Fibroblast of the aortic adventitia (primary cell): ENCODE results near the gene SLFN12. TPM values are rescaled to one million over a fixed set of nuclear protein-coding genes. Genes with fewer than 3 reads are reported as not detected.
A peak's percentile ranks its signal among the peaks of the same experiment; 100 is the strongest.

Source experiments
- DNase-seq: peaks from one replicate; pipeline ENCODE4 v3.0.0-alpha.2; 2010; ENCODE audit warnings: low read depth
- H3K4me3 ChIP-seq: 2 replicates; pipeline ENCODE4 v1.5.1; 2011; ENCODE audit warnings: low read depth, mild to moderate bottlenecking, control low read depth, low read length, moderate library complexity
- total RNA-seq: library from RNA; depleted of rRNA; stranded (reverse); fragments of >200 nt; gene quantifications from 2 replicates; pipeline ENCODE4 v1.2.3, GENCODE V29; 2012; ENCODE audit warnings: low replicate concordance
- TF ChIP-seq, protein P1 (sequence below): IDR thresholded peaks from 2 replicates; pipeline ENCODE4 v1.5.1; 2011; ENCODE audit warnings: mild to moderate bottlenecking, low read length, control low read depth, inconsistent platforms; ENCODE audit not compliant: insufficient read depth

Gene SLFN12
- total RNA-seq, 1 donor = 24.0 TPM

DNA sequence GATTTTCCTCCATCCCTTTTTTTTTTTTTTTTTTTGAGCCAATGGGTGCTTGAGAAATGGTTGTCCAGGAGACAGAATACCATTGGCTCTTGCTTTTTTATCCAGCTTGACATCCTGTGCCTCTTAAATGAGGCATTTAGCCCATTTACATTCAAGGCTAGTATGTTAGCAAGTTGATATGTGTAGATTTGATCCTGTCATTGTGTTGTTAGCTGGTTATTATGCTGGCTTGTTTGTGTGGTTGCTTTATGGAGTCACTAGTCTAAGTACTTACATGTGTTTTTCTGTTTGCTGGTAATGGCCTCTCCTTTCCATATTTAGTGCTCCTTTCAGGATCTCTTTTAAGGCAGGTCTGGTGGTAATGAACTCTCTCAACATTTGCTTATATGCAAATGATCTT, 44.8 kb downstream of the SLFN12 start:
- H3K4me3 ChIP-seq = no peak overlapping the region
- DNase-seq = no peak

DNA sequence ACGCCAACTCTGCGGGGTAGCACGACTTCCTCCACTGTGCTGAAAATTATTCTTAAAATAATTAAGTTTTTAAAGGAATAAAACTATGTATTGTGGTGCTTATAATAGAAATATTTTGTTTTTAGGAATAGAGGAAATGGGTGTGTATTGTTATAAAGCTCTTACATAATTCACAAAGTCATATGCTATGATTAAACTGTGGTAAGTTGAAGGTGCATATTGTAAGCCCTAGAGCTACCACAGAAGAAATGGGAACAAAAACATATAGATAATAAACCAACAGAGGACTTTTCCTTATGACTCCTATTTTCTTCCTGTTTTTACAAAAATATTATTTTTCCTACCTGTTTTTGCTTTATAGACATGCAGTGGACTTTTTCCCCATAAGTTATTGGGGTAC, 54.6 kb downstream of the SLFN12 start:
- TF ChIP-seq, protein P1, sequence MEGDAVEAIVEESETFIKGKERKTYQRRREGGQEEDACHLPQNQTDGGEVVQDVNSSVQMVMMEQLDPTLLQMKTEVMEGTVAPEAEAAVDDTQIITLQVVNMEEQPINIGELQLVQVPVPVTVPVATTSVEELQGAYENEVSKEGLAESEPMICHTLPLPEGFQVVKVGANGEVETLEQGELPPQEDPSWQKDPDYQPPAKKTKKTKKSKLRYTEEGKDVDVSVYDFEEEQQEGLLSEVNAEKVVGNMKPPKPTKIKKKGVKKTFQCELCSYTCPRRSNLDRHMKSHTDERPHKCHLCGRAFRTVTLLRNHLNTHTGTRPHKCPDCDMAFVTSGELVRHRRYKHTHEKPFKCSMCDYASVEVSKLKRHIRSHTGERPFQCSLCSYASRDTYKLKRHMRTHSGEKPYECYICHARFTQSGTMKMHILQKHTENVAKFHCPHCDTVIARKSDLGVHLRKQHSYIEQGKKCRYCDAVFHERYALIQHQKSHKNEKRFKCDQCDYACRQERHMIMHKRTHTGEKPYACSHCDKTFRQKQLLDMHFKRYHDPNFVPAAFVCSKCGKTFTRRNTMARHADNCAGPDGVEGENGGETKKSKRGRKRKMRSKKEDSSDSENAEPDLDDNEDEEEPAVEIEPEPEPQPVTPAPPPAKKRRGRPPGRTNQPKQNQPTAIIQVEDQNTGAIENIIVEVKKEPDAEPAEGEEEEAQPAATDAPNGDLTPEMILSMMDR = no peak
- no peak overlapping the region for H3K4me3 ChIP-seq
- DNase-seq = no peak

More for the DNA sequence above, 44.8 kb downstream of the SLFN12 start:
- TF ChIP-seq, protein P1 = no peak

DNA sequence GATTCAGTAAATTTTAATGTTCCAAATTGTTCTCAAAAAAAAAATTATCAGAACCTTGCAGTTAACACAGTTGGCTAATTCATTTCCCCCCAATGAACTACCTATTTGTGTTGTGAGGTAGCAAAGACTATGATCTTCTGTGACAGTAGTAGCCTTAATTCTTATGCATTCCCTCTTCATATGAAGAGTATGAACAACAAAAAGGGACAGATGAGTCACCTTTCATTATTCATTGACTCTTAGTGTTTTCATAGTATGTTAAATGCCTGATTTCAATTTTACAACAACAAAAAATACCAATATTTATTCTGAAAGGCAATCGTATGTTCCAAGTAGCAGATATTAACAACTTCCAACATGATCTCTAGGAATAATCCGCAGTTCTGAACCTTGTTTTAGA, 55.2 kb downstream of the SLFN12 start:
- no peak for DNase-seq
- no peak overlapping the region for H3K4me3 ChIP-seq
- TF ChIP-seq, protein P1 = no peak

DNA sequence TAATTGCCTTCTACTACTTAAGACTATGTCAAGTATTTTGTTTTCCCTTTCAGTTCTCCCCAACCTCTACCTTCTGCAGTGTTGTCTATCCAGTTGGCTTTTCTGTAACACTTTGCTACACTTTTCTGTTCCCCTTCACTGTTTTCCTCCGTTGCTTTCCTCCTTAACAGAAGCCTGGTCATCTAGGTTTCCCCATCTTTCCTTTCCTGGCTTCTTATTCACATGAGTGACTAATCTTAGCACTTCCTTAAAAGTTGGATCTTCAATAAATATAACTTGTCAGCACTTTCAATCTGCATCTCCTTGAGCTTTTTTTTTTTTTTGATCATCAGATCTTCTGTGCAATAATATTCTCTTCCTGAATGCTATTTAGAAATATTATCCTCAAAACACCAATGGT, 56.1 kb downstream of the SLFN12 start:
- H3K4me3 ChIP-seq = no peak overlapping the region
- peak; percentile 48 for DNase-seq
- TF ChIP-seq, protein P1 = no peak

DNA sequence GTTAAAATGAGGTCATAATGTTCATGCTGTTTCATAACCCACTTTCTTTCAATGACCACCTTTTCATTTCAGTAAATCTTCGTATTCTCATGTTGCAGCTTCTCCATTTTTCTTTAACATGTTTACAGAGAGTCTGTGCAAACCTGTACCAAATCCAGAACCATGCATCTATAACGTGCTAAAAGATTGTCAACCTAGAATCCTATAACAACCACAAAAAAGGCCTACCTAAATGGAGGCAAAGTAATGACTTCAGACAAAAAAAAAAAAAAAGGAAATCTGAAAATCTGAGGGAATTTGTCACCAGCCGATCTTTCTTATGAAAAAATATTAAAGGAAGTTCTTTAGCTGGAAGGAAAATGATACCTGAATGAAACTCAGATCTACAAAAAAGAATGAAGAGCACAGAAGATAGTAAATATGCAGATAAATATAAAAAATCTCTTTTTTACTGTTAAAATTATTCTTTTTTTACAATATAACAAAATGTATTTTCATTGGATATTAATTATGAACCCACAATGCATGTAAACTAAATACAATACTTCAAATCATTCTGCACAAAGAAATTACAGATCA, 57.4 kb downstream of the SLFN12 start:
- no peak for DNase-seq
- peak overlapping the region; percentile 89 for H3K4me3 ChIP-seq
- TF ChIP-seq, protein P1 = no peak

DNA sequence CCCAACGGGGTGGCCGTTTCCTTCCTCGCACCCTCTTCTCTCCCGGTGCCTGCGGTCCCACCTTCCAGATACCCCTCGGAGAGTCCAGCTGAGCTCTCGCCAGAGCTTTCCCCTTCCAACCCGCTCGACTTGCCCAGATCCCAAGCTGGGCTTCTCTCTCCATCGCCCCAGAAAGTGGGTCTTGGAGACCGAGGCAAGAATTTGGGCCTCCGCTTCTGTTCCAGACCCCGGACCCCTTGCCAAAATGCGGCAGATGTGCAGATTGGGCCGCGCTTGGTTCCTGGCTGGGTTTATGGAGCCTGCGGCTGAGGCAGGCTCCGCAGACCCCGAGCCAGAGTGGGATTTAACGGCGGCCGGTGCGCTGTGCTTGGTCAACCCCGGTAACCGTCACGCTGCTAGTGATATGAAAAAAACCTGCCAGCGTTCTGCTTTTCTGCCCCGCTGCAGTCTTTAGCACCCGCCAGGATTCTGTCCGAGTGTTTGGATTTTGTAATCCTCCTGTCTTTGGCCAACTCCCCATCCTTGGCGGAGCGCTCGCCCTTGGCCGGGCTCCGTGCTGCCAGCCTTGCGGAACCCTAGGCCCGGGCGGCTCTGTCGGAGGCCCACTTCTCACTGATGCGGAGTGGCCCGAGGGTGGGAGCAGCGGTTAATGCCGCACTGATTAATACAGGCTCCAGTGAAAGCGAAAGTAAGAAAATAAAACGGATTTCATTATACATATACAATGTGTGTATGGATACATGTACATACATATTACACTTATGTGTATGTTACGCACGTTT, 58.1 kb downstream of the SLFN12 start:
- peak overlapping the region; percentile 89 for H3K4me3 ChIP-seq
- TF ChIP-seq, protein P1 = no peak
- DNase-seq = peak; percentile 85

DNA sequence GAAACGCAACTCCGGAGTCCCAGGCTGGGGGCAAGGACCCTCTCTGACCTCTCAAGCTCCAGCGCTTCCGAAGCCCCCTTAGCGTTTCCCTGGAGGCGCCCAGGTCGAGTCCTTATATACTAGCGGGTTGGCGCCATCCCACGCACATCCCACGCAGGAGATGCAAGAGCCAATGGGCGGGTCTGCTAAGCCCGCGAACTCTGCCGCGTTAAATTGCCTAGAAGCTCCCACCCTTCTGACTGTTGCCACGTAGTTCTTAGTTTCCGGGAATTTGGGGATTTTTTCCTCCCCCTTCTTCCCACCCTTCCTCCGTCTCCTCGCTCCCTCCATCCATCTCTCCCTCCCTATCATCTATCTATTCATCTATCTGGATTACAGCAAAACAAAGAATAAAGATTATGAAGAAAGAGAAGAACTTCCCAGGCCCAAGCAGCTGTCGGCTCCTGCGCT, 58.7 kb downstream of the SLFN12 start, which contains the start of gene SLFN11:
Gene SLFN11, minus strand, starts transcription at position 88 of the 450 bp plus-strand sequence. CDS start 9,814 bp downstream, outside the sequence.
- TF ChIP-seq, protein P1 = no peak
- H3K4me3 ChIP-seq = peak within 1 kb of the TSS; percentile 89
- peak; percentile 98 for DNase-seq
